LNCAP (cell line): Measurements from ENCODE around the gene MBNL2.

Experiments used
- CTCF ChIP-seq: fragments of 450-650 bp; IDR thresholded peaks from 2 replicates; pipeline ENCODE4 v1.5.1; 2017; ENCODE audit warnings: mild to moderate bottlenecking

The MBNL2 gene

GRCh38 chr13:97198753-97199152, 23.4 kb upstream of the MBNL2 start:
- no peak for TF ChIP-seq CTCF

GRCh38 chr13:97199451-97199850, 22.7 kb upstream of the MBNL2 start:
- TF ChIP-seq CTCF = no peak

GRCh38 chr13:97200081-97200942, 21.8 kb upstream of the MBNL2 start:
- no peak for TF ChIP-seq CTCF

- no peak for TF ChIP-seq CTCF
These were observed 19.4 kb upstream of the MBNL2 start for GRCh38 chr13:97202761-97203160.

GRCh38 chr13:97205465-97205864, 16.7 kb upstream of the MBNL2 start:
- TF ChIP-seq CTCF = no peak

- no peak for TF ChIP-seq CTCF
These were observed 16.2 kb upstream of the MBNL2 start for GRCh38 chr13:97205982-97206381.

- TF ChIP-seq CTCF = no peak
These were observed 10.8 kb upstream of the MBNL2 start for GRCh38 chr13:97211300-97211699.

GRCh38 chr13:97212004-97212403, 10.1 kb upstream of the MBNL2 start:
- no peak for TF ChIP-seq CTCF
